Calu3 (cell line): ENCODE measurements around the gene SCNN1A. TPM values are rescaled to one million over a fixed set of nuclear protein-coding genes. Genes with fewer than 3 reads are reported as not detected.

Source experiments
- BruUV-seq: library from RNA; stranded (reverse); fragments of 400-500 nt; replicated peaks from 2 replicates; lab custom pipeline; 2021; lab: Mats Ljungman, UMichigan
- CTCF ChIA-PET: fragments of 300-600 bp; sonication (Branson Sonifier 250); formaldehyde crosslinking; loops from one replicate; lab custom pipeline; 2022; ENCODE audit warnings: antibody characterized with exemption; lab: Charles Lee
- DNase-seq: peaks from one replicate; pipeline ENCODE4 v3.0.0; 2022
- H3K27ac Mint-ChIP-seq: one replicate; pipeline ENCODE4 v1.8.0; 2022; ENCODE audit warnings: mixed read lengths; ENCODE audit not compliant: unreplicated experiment
- H3K27me3 Mint-ChIP-seq: one replicate; pipeline ENCODE4 v1.8.0; 2022; ENCODE audit warnings: mixed read lengths; ENCODE audit not compliant: unreplicated experiment
- H3K36me3 Mint-ChIP-seq: one replicate; pipeline ENCODE4 v1.8.0; 2022; ENCODE audit warnings: mild to moderate bottlenecking, moderate library complexity, mixed read lengths; ENCODE audit not compliant: insufficient read depth, unreplicated experiment
- H3K4me1 Mint-ChIP-seq: one replicate; pipeline ENCODE4 v1.8.0; 2022; ENCODE audit warnings: mild to moderate bottlenecking, low read depth, mixed read lengths; ENCODE audit not compliant: unreplicated experiment
- H3K4me3 Mint-ChIP-seq: one replicate; pipeline ENCODE4 v1.8.0; 2022; ENCODE audit warnings: mild to moderate bottlenecking, low read depth, moderate library complexity, mixed read lengths; ENCODE audit not compliant: unreplicated experiment
- H3K9me3 Mint-ChIP-seq: one replicate; pipeline ENCODE4 v1.8.0; 2022; ENCODE audit warnings: low read depth, mixed read lengths; ENCODE audit not compliant: unreplicated experiment
- CTCF ChIP-seq: fragments of 200-600 bp; IDR thresholded peaks from one replicate; pipeline ENCODE4 v1.8.0; 2022; ENCODE audit warnings: antibody characterized with exemption; ENCODE audit not compliant: unreplicated experiment
- intact Hi-C: fragments of 100-400 bp; cut with micrococcal nuclease; formaldehyde crosslinking; loops from one replicate; pipeline ENCODE4 v1.10.0; 2022; ENCODE audit not compliant: unreplicated experiment
- total RNA-seq: library from RNA; stranded (reverse); gene quantifications from 2 replicates; pipeline ENCODE4 v1.2.3, GENCODE V29; 2022

SCNN1A gene
- total RNA-seq, 1 experiment from 2014 or later = 53.5 TPM

- Mint-ChIP-seq H3K4me1 (peaks cover 10% of the 10 kb centered on the region), H3K4me3 (no peak overlapping the region), H3K36me3 (no peaks in the 10 kb centered on the region), H3K9me3 (no peaks in the 10 kb centered on the region), H3K27me3 (no peaks in the 10 kb centered on the region), H3K27ac (no peak overlapping the region)
- CTCF ChIA-PET = no interaction called here
- BruUV-seq = no TSS peak
- intact Hi-C loops = no loop called here
- no peak for DNase-seq
- TF ChIP-seq CTCF = no peak
Measured at GRCh38 chr12:6301721-6302120, 73.6 kb downstream of the SCNN1A start.

- H3K4me3 Mint-ChIP-seq = no peak overlapping the region
- no TSS peak for BruUV-seq
- peaks cover 16% of the 10 kb centered on the region for H3K36me3 Mint-ChIP-seq
- TF ChIP-seq CTCF = no peak
- no peaks in the 10 kb centered on the region for H3K27me3 Mint-ChIP-seq
- H3K4me1 Mint-ChIP-seq = peaks cover 48% of the 10 kb centered on the region
- CTCF ChIA-PET = interaction anchor here (0.7 kb wide), 1 partner anchor 14 kb away, joined by 3 read pairs; no protein-coding TSS in a partner anchor
- peak overlapping the region; percentile 60 for H3K27ac Mint-ChIP-seq
- H3K9me3 Mint-ChIP-seq = no peaks in the 10 kb centered on the region
- DNase-seq = no peak
- intact Hi-C loops = no loop called here
Measured at GRCh38 chr12:6297170-6297569, 78.2 kb downstream of the SCNN1A start.

Other genes with a start within 250 kb of the SCNN1A start
- gene CD9, start 175.2 kb downstream of the SCNN1A start, total RNA-seq = 124 and 128 TPM in 2 replicates
- 25.1 and 32.3 TPM in 2 replicates for gene PLEKHG6, start 64.9 kb downstream of the SCNN1A start, total RNA-seq
- 76.7 and 79.3 TPM in 2 replicates for gene TNFRSF1A, start 33.5 kb downstream of the SCNN1A start, total RNA-seq
- gene LTBR, start 8.6 kb upstream of the SCNN1A start, total RNA-seq = 165 and 167 TPM in 2 replicates
- gene CD27, start 69.4 kb upstream of the SCNN1A start, total RNA-seq = not detected in 2 replicates
- gene TAPBPL, start 76.5 kb upstream of the SCNN1A start, total RNA-seq = 28.0 and 32.7 TPM in 2 replicates
- gene VAMP1, start 95.1 kb upstream of the SCNN1A start, total RNA-seq = 5.0 and 7.4 TPM in 2 replicates
- gene MRPL51, start 117.7 kb upstream of the SCNN1A start, total RNA-seq = 213 and 220 TPM in 2 replicates
- 78.0 and 94.7 TPM in 2 replicates for gene NCAPD2, start 118.5 kb upstream of the SCNN1A start, total RNA-seq
- gene GAPDH, start 159.0 kb upstream of the SCNN1A start, total RNA-seq = 2,412 and 2,552 TPM in 2 replicates
- gene IFFO1, start 180.5 kb upstream of the SCNN1A start, total RNA-seq = 0.76 and 1.0 TPM in 2 replicates
- gene NOP2, start 192.7 kb upstream of the SCNN1A start, total RNA-seq = 86.1 and 88.5 TPM in 2 replicates
- 164 and 165 TPM in 2 replicates for gene CHD4, start 231.8 kb upstream of the SCNN1A start, total RNA-seq